ENCODE results near the gene NUCKS1. TPM values are rescaled to one million over a fixed set of nuclear protein-coding genes. Genes with fewer than 3 reads are reported as not detected.

The NUCKS1 gene, protein sequence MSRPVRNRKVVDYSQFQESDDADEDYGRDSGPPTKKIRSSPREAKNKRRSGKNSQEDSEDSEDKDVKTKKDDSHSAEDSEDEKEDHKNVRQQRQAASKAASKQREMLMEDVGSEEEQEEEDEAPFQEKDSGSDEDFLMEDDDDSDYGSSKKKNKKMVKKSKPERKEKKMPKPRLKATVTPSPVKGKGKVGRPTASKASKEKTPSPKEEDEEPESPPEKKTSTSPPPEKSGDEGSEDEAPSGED
- total RNA-seq (2014; rRNA removed; shearing (Covaris generic)) (122 and 125 TPM in 2 replicates), polyA plus RNA-seq (2016; fragmentation: Nextera tagmentation; extraction: Ambion mirVana) (69.2 and 69.9 TPM in 2 replicates)

DNA sequence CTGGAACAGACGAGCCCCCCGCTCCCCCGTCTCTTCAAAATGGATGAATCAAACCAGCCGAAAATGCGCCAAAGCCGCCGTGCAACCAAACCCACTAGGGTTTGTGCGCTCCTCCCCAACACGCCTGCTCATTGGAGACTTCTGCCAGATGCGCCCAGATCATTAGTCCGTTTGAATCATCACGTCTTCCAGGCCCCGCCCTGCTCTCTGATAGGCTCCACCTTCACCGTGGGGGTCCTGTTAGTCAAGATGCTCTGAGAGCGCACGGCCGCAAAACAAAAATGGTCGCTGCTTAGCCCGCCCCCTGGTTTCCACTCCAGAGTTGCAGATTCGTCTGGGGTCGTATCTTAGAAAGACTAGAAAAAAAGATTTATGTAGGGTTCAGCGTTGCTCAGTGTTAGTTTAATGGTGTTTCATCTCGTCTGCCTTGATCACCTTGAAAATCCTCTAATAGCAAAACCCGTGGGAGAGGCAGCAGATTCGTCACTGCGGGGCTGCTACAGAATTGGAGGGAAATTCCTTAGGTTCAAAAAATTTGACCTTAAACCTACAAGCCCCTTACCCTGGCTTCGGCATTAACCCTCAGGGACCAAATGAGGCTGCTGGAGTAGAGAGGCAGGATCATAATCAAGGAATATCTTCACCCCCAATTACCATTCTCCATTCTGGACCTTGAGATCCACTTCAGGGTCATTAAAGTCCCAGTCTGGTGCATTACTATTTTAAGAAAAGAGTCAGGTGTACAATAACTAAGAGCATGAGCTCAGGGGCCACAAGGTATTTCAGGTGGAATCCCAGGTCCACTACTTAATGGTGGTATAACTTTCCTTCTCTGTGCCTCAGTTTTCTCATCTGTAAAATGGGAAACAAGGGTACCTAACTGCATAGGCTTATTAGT, at the start of gene NUCKS1:
TSS of gene NUCKS1 (minus strand) at position 45 of the 898 bp plus-strand sequence. CDS start 209 bp downstream, outside the sequence.
- Histone ChIP-seq H3K27ac (peak within 1 kb of the TSS; percentile 88), H3K9ac (peak within 1 kb of the TSS; percentile 92), H3K36me3 (ENCODE audit: low read depth) (no peaks in the 10 kb centered on the region), H3K9me2 (ENCODE audit: insufficient read depth) (no peaks in the 10 kb centered on the region), H2AFZ (peak within 1 kb of the TSS; percentile 89), H3K27me3 (replicated peaks; ENCODE audit: insufficient read depth) (no peaks in the 10 kb centered on the region), H3K79me2 (ENCODE audit: insufficient read depth) (peaks cover 37% of the 10 kb centered on the region), H3K4me1 (ENCODE audit: insufficient read depth) (peaks cover 24% of the 10 kb centered on the region), H3K4me2 (ENCODE audit: unreplicated experiment) (peak within 1 kb of the TSS; percentile 90), H3K4me3 (peak within 1 kb of the TSS; percentile 94), H3F3A (ENCODE audit: insufficient read depth) (peaks cover 31% of the 10 kb centered on the region), H3K9me3 (ENCODE audit: low read depth) (no peaks in the 10 kb centered on the region), H4K20me1 (ENCODE audit: insufficient read depth) (peaks cover 6% of the 10 kb centered on the region; the same call in 1 of the 2 replicates)
- peak; percentile 100 for DNase-seq
- no peak for TF ChIP-seq EZH2phosphoT487 (IDR thresholded peaks at IDR 0.05; ENCODE audit: insufficient read depth, low read depth)
- TF ChIP-seq EZH2 (IDR thresholded peaks at IDR 0.05; ENCODE audit: insufficient read depth, poor library complexity, severe bottlenecking): no peak
- 1% methylated on average over 25 to 27 of the region's 27 CpGs for WGBS, 2 experiments (ENCODE audit: low coverage in 1 of 2, low lambda C conversion rate in 2 of 2, missing lambda C conversion rate in 2 of 2)
- in situ Hi-C loops (cut with MboI): no loop called here

DNA sequence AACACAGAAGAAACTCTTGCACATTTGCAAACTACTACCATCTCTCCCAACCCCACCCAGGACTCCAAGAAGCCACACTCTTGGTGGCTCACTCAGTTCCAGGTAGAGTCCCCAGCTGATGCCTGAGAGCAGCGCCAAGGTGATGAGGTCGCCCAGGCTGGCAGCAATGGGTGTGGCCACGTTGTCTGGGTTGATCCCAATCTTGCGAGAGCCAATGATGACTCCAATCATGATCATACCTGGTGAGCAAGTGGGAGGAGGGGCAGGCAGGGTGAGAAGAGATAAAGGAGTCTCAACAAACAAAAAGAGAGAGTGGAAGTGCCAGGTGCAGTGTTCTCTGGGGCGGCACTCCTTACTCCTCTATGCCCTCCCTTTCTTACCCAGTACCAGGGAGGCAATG, 48.6 kb upstream of the NUCKS1 start:
- H3K36me3 ChIP-seq (ENCODE audit: low read depth): 0 out of 2 replicates have a peak, but pooled peaks cover 5% of the 10 kb centered on the region

DNA sequence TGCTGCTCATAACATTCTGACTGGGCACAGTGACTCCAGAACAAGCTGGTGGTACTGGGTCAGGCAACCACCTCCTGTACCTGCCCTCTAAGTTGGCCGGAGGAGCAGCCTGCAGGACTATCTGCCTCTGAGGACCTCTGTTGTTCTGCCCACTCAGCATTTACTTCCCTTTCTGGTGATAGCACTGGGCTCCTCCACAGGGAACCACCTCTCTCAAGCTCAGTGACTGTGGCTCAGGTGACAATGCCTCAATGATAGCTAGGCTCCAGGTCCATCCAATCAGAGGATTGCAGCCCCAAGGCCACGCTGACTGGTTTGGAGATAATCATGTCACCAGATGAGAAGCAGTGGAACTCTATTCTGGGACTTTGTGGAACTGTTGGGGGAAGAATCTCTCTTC, 47.2 kb upstream of the NUCKS1 start:
- Histone ChIP-seq H3K4me1 (ENCODE audit: insufficient read depth) (no peaks in the 10 kb centered on the region), H3K9me2 (ENCODE audit: insufficient read depth) (no peaks in the 10 kb centered on the region), H3K79me2 (ENCODE audit: insufficient read depth) (peaks cover 6% of the 10 kb centered on the region), H3K4me3 (no peak overlapping the region), H3K36me3 (ENCODE audit: low read depth) (peaks cover 5% of the 10 kb centered on the region; the same call in 1 of the 2 replicates), H3F3A (ENCODE audit: insufficient read depth) (no peaks in the 10 kb centered on the region), H3K27ac (no peak overlapping the region), H3K4me2 (ENCODE audit: unreplicated experiment) (no peak overlapping the region), H4K20me1 (ENCODE audit: insufficient read depth) (no peaks in the 10 kb centered on the region), H3K9ac (no peak overlapping the region), H3K9me3 (ENCODE audit: low read depth) (no peaks in the 10 kb centered on the region), H2AFZ (no peak overlapping the region), H3K27me3 (replicated peaks; ENCODE audit: insufficient read depth) (no peaks in the 10 kb centered on the region)
- TF ChIP-seq EZH2phosphoT487 (IDR thresholded peaks at IDR 0.05; ENCODE audit: insufficient read depth, low read depth) (no peak), EZH2 (IDR thresholded peaks at IDR 0.05; ENCODE audit: insufficient read depth, poor library complexity, severe bottlenecking) (no peak)
- WGBS, 2 experiments (ENCODE audit: low coverage in 1 of 2, low lambda C conversion rate in 2 of 2, missing lambda C conversion rate in 2 of 2): 100% methylated on average over 2 of the region's 2 CpGs
- no peak for DNase-seq
- in situ Hi-C loops (cut with MboI): loop anchor here (10.0 kb wide), 1 partner anchor 188 kb away; no protein-coding TSS in a partner anchor

More for the DNA sequence above, 48.6 kb upstream of the NUCKS1 start:
- H3K9me2 ChIP-seq (ENCODE audit: insufficient read depth): no peaks in the 10 kb centered on the region
- H2AFZ ChIP-seq: no peak overlapping the region
- no peaks in the 10 kb centered on the region for H3K27me3 ChIP-seq (replicated peaks; ENCODE audit: insufficient read depth)
- no peak overlapping the region for H3K9ac ChIP-seq
- no peaks in the 10 kb centered on the region for H4K20me1 ChIP-seq (ENCODE audit: insufficient read depth)
- no peaks in the 10 kb centered on the region for H3F3A ChIP-seq (ENCODE audit: insufficient read depth)
- no peak for DNase-seq
- H3K9me3 ChIP-seq (ENCODE audit: low read depth): no peaks in the 10 kb centered on the region
- H3K4me1 ChIP-seq (ENCODE audit: insufficient read depth): no peaks in the 10 kb centered on the region
- no peak overlapping the region for H3K4me2 ChIP-seq (ENCODE audit: unreplicated experiment)
- no peak overlapping the region for H3K27ac ChIP-seq
- 92 to 95% methylated on average over 5 of the region's 5 CpGs for WGBS, 2 experiments (ENCODE audit: low coverage in 1 of 2, low lambda C conversion rate in 2 of 2, missing lambda C conversion rate in 2 of 2)
- H3K4me3 ChIP-seq: no peak overlapping the region
- in situ Hi-C loops (cut with MboI): loop anchor here (10.0 kb wide), 1 partner anchor 186 kb away; no protein-coding TSS in a partner anchor
- TF ChIP-seq EZH2 (IDR thresholded peaks at IDR 0.05; ENCODE audit: insufficient read depth, poor library complexity, severe bottlenecking) (no peak), EZH2phosphoT487 (IDR thresholded peaks at IDR 0.05; ENCODE audit: insufficient read depth, low read depth) (no peak)
- peaks cover 15% of the 10 kb centered on the region for H3K79me2 ChIP-seq (ENCODE audit: insufficient read depth)

DNA sequence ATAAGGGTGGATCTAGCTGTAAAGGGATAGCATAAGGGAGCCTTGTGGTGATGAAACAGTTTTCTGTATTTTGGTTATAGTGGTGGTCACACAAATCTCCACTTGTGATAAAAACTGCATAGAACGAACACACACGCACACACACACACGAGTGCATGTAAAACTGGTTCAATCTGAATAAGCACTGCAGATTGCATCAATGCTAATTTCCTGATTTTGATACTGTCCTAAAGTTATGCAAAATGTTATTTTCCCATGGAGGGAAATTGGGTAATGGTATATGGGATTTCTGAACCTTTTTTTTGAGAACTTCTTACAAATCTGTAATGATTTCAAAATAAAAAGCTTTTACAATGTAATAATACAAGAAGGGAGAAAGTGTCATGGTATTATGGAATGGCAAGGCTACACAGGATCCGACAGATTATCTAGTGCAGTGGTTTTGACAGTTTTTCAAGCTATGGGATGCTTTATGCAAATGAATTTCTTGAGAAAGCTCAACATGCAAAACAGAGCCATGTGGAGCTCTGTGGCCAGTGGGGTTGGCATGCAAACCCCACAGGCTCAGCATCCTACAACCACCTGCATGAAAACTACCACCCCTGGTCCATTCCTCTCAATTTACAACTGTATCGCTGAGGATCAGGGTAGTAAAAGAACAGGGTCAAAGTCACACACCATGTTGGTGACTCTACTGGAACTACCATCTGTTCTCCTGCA, 44.2 kb upstream of the NUCKS1 start:
- H3K9ac ChIP-seq: no peak overlapping the region
- no peaks in the 10 kb centered on the region for H3K9me3 ChIP-seq (ENCODE audit: low read depth)
- no peaks in the 10 kb centered on the region for H4K20me1 ChIP-seq (ENCODE audit: insufficient read depth)
- H3K79me2 ChIP-seq (ENCODE audit: insufficient read depth): no peaks in the 10 kb centered on the region
- no peak overlapping the region for H2AFZ ChIP-seq
- H3K27me3 ChIP-seq (replicated peaks; ENCODE audit: insufficient read depth): no peaks in the 10 kb centered on the region
- DNase-seq: no peak
- WGBS, 2 experiments (ENCODE audit: low coverage in 1 of 2, low lambda C conversion rate in 2 of 2, missing lambda C conversion rate in 2 of 2): 68 to 69% methylated on average over 5 of the region's 5 CpGs
- no peak overlapping the region for H3K4me2 ChIP-seq (ENCODE audit: unreplicated experiment)
- in situ Hi-C loops (cut with MboI): loop anchor here (10.0 kb wide), 1 partner anchor 191 kb away; no protein-coding TSS in a partner anchor
- no peak overlapping the region for H3K4me3 ChIP-seq
- H3K4me1 ChIP-seq (ENCODE audit: insufficient read depth): no peaks in the 10 kb centered on the region
- H3K27ac ChIP-seq: no peak overlapping the region
- H3F3A ChIP-seq (ENCODE audit: insufficient read depth): no peaks in the 10 kb centered on the region
- no peak for TF ChIP-seq EZH2phosphoT487 (IDR thresholded peaks at IDR 0.05; ENCODE audit: insufficient read depth, low read depth)
- peaks cover 11% of the 10 kb centered on the region; the same call in 1 of the 2 replicates for H3K36me3 ChIP-seq (ENCODE audit: low read depth)
- no peaks in the 10 kb centered on the region for H3K9me2 ChIP-seq (ENCODE audit: insufficient read depth)
